GM23248 (cell line): ENCODE measurements around the gene RNF26. TPM values are rescaled to one million over a fixed set of nuclear protein-coding genes. Genes with fewer than 3 reads are reported as not detected.
A peak's percentile ranks its signal among the peaks of the same experiment; 100 is the strongest.

Experiments used
- DNase-seq: peaks from one replicate; pipeline ENCODE4 v3.0.0-alpha.2; 2015
- H2AFZ ChIP-seq: fragments of 200-600 bp; sonication (generic); 2 replicates; pipeline ENCODE4 v1.6.1; 2016; ENCODE audit warnings: antibody characterized with exemption
- H3F3A ChIP-seq: fragments of 200-600 bp; sonication (generic); 2 replicates; pipeline ENCODE4 v1.6.1; 2016; ENCODE audit warnings: mild to moderate bottlenecking, antibody characterized with exemption, mixed run types; ENCODE audit not compliant: insufficient read depth
- H3K27ac ChIP-seq: fragments of 200-600 bp; sonication (generic); 2 replicates; pipeline ENCODE4 v1.5.1; 2016; ENCODE audit warnings: mild to moderate bottlenecking
- H3K27me3 ChIP-seq: fragments of 200-600 bp; sonication (generic); replicated peaks from 2 replicates; pipeline ENCODE4 v1.6.1; 2016; ENCODE audit warnings: mild to moderate bottlenecking; ENCODE audit not compliant: insufficient read depth
- H3K36me3 ChIP-seq: fragments of 200-600 bp; sonication (generic); 2 replicates; pipeline ENCODE4 v1.6.1; 2016; ENCODE audit warnings: low read depth, mild to moderate bottlenecking
- H3K4me1 ChIP-seq: fragments of 200-600 bp; sonication (generic); 2 replicates; pipeline ENCODE4 v1.6.1; 2016; ENCODE audit warnings: mild to moderate bottlenecking; ENCODE audit not compliant: insufficient read depth
- H3K4me2 ChIP-seq: fragments of 200-600 bp; sonication (generic); one replicate; pipeline ENCODE4 v1.6.1; 2016; ENCODE audit warnings: mild to moderate bottlenecking; ENCODE audit not compliant: unreplicated experiment
- H3K4me3 ChIP-seq: fragments of 200-600 bp; sonication (generic); 2 replicates; pipeline ENCODE4 v1.5.1; 2016; ENCODE audit warnings: mild to moderate bottlenecking
- H3K79me2 ChIP-seq: fragments of 200-600 bp; sonication (generic); 2 replicates; pipeline ENCODE4 v1.6.1; 2016; ENCODE audit warnings: mild to moderate bottlenecking; ENCODE audit not compliant: insufficient read depth
- H3K9ac ChIP-seq: fragments of 200-600 bp; sonication (generic); 2 replicates; pipeline ENCODE4 v1.6.1; 2016; ENCODE audit warnings: mild to moderate bottlenecking
- H3K9me2 ChIP-seq: fragments of 200-600 bp; sonication (generic); 2 replicates; pipeline ENCODE4 v1.6.1; 2016; ENCODE audit warnings: mixed run types, mild to moderate bottlenecking, moderate library complexity; ENCODE audit not compliant: insufficient read depth
- H3K9me3 ChIP-seq: fragments of 200-600 bp; sonication (generic); one replicate; pipeline ENCODE4 v1.6.1; 2017; ENCODE audit warnings: low read depth
- H4K20me1 ChIP-seq: fragments of 200-600 bp; sonication (generic); 2 replicates; pipeline ENCODE4 v1.6.0; 2016; ENCODE audit not compliant: insufficient read depth
- EZH2 ChIP-seq: fragments of 200-600 bp; sonication (generic); IDR thresholded peaks from 2 replicates; pipeline ENCODE4 v1.6.1; 2018; ENCODE audit warnings: antibody characterized with exemption, mild to moderate bottlenecking; ENCODE audit not compliant: insufficient read depth, poor library complexity, severe bottlenecking
- EZH2phosphoT487 ChIP-seq: fragments of 200-600 bp; sonication (generic); IDR thresholded peaks from 2 replicates; pipeline ENCODE4 v1.6.1; 2018; ENCODE audit warnings: antibody characterized with exemption, moderate library complexity, mild to moderate bottlenecking, low read depth; ENCODE audit not compliant: insufficient read depth
- WGBS, 2 experiments: methylation state at CpG; one replicate each; pipeline ENCODE4 v1.1.6; 2015 to 2017; ENCODE audit warnings: low lambda C conversion rate in 2 of 2, low coverage in 1 of 2; ENCODE audit errors: missing lambda C conversion rate in 2 of 2; 5-methylcytosine and 5-hydroxymethylcytosine counted together
- in situ Hi-C: fragments of 300-500 bp; cut with MboI; formaldehyde crosslinking; loops from 2 replicates; pipeline ENCODE4 v1.15.0; 2020
- polyA plus RNA-seq: library from polyadenylated mRNA; unstranded; fragments of >200 nt; fragmentation: Nextera tagmentation; extraction: Ambion mirVana; gene quantifications from 2 replicates; pipeline ENCODE4 v1.2.1, GENCODE V29; 2016
- total RNA-seq: library from RNA; depleted of rRNA; stranded (reverse); fragments of >200 nt; shearing (Covaris generic); gene quantifications from 2 replicates; pipeline ENCODE4 v1.2.3, GENCODE V29; 2014

The RNF26 gene
- total and polyA plus RNA-seq, 2 experiments from 2014 or later, result 8.0 to 49.5 TPM

DNA sequence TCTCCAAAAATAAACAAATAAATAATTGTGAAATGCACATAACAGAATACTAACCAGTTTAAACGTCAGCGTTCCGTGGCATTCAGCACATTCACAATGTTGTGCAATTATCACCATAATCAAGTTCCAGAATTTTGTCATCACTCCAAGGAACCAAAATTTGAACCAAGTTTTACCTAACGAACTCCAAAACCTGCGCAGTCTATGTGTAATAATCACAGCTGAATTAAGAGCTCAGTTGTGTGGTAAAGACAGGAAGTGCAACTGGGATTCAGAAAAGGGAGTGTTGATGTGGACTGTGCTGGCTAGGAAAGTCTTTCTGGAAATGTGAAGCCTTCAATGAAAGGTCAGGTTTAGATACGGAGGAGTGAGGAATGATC, 12.0 kb upstream of the RNF26 start:
- Histone ChIP-seq H3K36me3 (no peaks in the 10 kb centered on the region), H3K9me3 (no peaks in the 10 kb centered on the region), H3K4me3 (no peak overlapping the region), H3K79me2 (no peaks in the 10 kb centered on the region), H2AFZ (peak overlapping the region; percentile 92; the same call in 1 of the 2 replicates), H3F3A (peaks cover 18% of the 10 kb centered on the region; the same call in 1 of the 2 replicates), H3K9me2 (no peaks in the 10 kb centered on the region), H3K9ac (no peak overlapping the region), H3K4me2 (no peak overlapping the region), H3K4me1 (peaks cover 28% of the 10 kb centered on the region), H3K27me3 (no peaks in the 10 kb centered on the region), H4K20me1 (no peaks in the 10 kb centered on the region), H3K27ac (no peak overlapping the region)
- 45 to 49% methylated on average over 6 of the region's 6 CpGs for WGBS, 2 experiments
- TF ChIP-seq EZH2phosphoT487 (no peak), EZH2 (no peak)
- DNase-seq, result no peak
- in situ Hi-C loops, result no loop called here

DNA sequence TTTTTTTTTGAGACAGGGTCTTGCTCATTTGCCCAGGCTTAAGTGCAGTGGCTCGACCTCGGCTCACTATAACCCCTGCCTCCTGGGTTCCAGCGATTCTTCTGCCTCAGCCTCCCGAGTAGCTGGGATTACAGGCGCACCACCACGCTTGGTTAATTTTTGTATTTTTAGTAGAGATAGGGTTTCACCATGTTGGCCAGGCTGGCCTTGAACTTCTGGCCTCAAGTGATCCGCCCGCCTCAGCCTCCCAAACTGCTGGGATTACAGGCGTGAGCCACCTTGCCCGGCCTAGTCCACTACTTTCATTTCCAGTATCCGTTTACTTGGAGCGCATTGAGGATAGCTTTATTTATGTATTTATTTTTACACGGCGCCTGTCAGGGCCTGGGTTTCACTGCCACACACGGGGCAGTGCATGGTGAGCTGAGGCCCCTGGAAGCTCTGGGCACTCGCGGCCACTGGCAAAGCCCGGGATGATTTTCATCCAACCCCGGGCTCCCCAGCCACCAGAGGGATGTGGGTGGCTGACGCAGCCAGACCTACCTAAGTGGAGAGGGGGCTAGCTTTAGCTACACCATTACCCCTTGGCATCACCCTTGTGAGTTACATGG, 11.3 kb upstream of the RNF26 start:
- no peak for DNase-seq
- H3F3A ChIP-seq, result 0 out of 2 replicates have a peak, but pooled peaks cover 18% of the 10 kb centered on the region
- 78 to 81% methylated on average over 20 of the region's 20 CpGs for WGBS, 2 experiments
- H4K20me1 ChIP-seq, result no peaks in the 10 kb centered on the region
- H3K4me3 ChIP-seq, result no peak overlapping the region
- in situ Hi-C loops, result no loop called here
- TF ChIP-seq EZH2, result no peak
- TF ChIP-seq EZH2phosphoT487, result no peak
- H3K79me2 ChIP-seq, result no peaks in the 10 kb centered on the region
- no peak overlapping the region for H2AFZ ChIP-seq
- H3K4me2 ChIP-seq, result no peak overlapping the region
- H3K27ac ChIP-seq, result no peak overlapping the region
- H3K9me2 ChIP-seq, result no peaks in the 10 kb centered on the region
- H3K27me3 ChIP-seq, result no peaks in the 10 kb centered on the region
- H3K9ac ChIP-seq, result no peak overlapping the region
- no peaks in the 10 kb centered on the region for H3K36me3 ChIP-seq
- no peaks in the 10 kb centered on the region for H3K9me3 ChIP-seq
- peaks cover 26% of the 10 kb centered on the region for H3K4me1 ChIP-seq

DNA sequence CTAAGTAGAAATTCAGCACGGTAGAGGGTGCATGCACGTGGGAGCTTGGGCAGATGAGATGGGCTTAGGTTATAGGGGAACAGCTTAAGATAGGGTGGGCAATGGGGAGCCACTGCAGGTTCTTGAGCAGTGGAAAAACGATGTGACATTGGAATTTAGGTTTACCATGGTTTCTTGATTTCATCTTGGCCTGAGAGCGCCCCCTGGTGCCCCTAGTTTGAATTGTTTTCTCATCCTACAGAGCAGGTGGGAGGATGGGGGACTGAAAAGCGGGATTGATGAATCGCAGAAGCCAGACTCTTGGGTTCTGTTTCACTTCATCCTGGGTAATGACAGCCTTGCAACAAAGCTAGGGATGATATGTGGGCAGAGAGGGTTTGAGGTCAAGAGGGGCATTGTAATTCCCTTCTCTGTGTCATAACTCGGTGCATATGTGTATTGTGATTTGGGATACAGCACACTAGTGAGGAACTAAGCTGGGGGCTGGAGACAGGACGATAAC, 10.7 kb upstream of the RNF26 start:
- Histone ChIP-seq H3K9me3 (no peaks in the 10 kb centered on the region), H3K27me3 (no peaks in the 10 kb centered on the region), H3K79me2 (no peaks in the 10 kb centered on the region), H3K36me3 (no peaks in the 10 kb centered on the region), H4K20me1 (no peaks in the 10 kb centered on the region), H3F3A (0 out of 2 replicates have a peak, but pooled peaks cover 18% of the 10 kb centered on the region), H3K27ac (no peak overlapping the region), H3K4me1 (peaks cover 20% of the 10 kb centered on the region), H3K4me2 (no peak overlapping the region), H3K9ac (no peak overlapping the region), H3K4me3 (no peak overlapping the region), H2AFZ (no peak overlapping the region), H3K9me2 (no peaks in the 10 kb centered on the region)
- no peak for TF ChIP-seq EZH2
- no peak for TF ChIP-seq EZH2phosphoT487
- in situ Hi-C loops, result no loop called here
- DNase-seq, result peak; percentile 72
- 4 to 6% methylated on average over 8 of the region's 8 CpGs for WGBS, 2 experiments

DNA sequence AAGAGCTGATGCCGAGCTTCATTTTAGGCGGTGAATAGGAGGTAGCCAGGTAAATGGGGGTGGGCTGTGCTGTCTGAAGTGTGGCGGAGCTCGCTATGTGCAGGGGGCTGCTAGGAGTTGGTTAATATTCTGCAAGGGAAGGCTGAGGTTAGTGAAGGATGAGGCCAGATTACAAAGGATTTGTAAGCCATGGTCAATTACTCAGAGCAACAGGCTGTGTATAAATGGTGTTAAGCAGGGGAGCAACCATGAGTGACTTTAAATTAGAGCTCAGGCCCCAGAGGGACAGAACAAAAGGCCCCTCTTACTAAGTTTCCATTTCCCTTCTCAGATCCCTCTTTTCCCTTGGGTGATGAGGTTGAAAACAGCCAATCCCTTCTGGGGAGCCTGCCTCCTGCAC, 10.1 kb upstream of the RNF26 start:
- in situ Hi-C loops, result no loop called here
- H2AFZ ChIP-seq, result no peak overlapping the region
- no peaks in the 10 kb centered on the region for H3K9me2 ChIP-seq
- DNase-seq, result no peak
- H3K4me3 ChIP-seq, result no peak overlapping the region
- no peaks in the 10 kb centered on the region for H3K36me3 ChIP-seq
- H3K4me2 ChIP-seq, result no peak overlapping the region
- WGBS, 2 experiments, result 22 to 43% methylated on average over 4 of the region's 4 CpGs
- no peaks in the 10 kb centered on the region for H3K27me3 ChIP-seq
- H3K9me3 ChIP-seq, result no peaks in the 10 kb centered on the region
- no peak overlapping the region for H3K9ac ChIP-seq
- H3K27ac ChIP-seq, result no peak overlapping the region
- H3F3A ChIP-seq, result 0 out of 2 replicates have a peak, but pooled peaks cover 13% of the 10 kb centered on the region
- peaks cover 14% of the 10 kb centered on the region; the same call in 1 of the 2 replicates for H3K4me1 ChIP-seq
- H4K20me1 ChIP-seq, result no peaks in the 10 kb centered on the region
- H3K79me2 ChIP-seq, result no peaks in the 10 kb centered on the region
- TF ChIP-seq EZH2phosphoT487, result no peak
- TF ChIP-seq EZH2, result no peak
